Measurements from ENCODE around the gene TSPAN18. TPM values are rescaled to one million over a fixed set of nuclear protein-coding genes. Genes with fewer than 3 reads are reported as not detected.

The TSPAN18 gene
- total and polyA plus RNA-seq, 10 of the 15 experiments (the other 5 are each of a cell fraction or from before 2014, with no cell fraction given): 0.02 to 0.77 (median 0.13) TPM; not detected in 1

DNA sequence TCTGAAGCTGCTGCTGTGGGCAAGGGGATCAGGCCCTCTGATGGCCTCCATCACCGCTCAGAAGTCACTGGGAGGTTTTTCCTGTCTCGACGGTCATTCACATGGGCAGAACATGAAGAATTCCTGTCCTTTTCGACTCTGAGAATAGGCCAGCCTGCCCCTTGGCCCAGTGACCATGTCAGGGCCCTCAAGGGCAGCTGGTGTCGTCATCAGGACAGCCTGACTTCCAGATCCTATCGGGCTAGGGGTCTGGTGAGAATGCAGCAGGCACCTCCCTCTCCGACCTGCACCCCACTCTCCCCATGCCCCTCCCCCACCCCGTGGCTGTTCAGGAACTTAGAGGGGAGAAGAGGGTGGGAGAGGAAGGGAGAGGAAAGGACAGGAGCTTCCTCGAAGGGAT is 220.4 kb downstream of the TSPAN18 start:
- H3K4me3 ChIP-seq: no peak overlapping the region
- CTCF ChIA-PET: interaction anchor here (1.2 to 1.5 kb wide), 3 partner anchors 11 to 156 kb away, joined by 4 to 6 read pairs (median 5); no protein-coding TSS in a partner anchor
- H3K79me2 ChIP-seq (ENCODE audit: control insufficient read depth, insufficient read depth, low read length): no peaks in the 10 kb centered on the region
- TF ChIP-seq PRDM15 (CRISPR knock-in tag; IDR thresholded peaks at IDR 0.05): no peak
- no peak for TF ChIP-seq BHLHE40 (IDR thresholded peaks at IDR 0.05; ENCODE audit: borderline replicate concordance in 1 of 2, low read depth in 2 of 2, low read length in 1 of 2)
- TF ChIP-seq STAT1 (conservative IDR thresholded peaks at IDR 0.05): no peak
- no peak for TF ChIP-seq CEBPB (IDR thresholded peaks at IDR 0.05; ENCODE audit: borderline replicate concordance in 1 of 2, low read depth in 2 of 2, low read length in 2 of 2)
- TF ChIP-seq, protein P1, sequence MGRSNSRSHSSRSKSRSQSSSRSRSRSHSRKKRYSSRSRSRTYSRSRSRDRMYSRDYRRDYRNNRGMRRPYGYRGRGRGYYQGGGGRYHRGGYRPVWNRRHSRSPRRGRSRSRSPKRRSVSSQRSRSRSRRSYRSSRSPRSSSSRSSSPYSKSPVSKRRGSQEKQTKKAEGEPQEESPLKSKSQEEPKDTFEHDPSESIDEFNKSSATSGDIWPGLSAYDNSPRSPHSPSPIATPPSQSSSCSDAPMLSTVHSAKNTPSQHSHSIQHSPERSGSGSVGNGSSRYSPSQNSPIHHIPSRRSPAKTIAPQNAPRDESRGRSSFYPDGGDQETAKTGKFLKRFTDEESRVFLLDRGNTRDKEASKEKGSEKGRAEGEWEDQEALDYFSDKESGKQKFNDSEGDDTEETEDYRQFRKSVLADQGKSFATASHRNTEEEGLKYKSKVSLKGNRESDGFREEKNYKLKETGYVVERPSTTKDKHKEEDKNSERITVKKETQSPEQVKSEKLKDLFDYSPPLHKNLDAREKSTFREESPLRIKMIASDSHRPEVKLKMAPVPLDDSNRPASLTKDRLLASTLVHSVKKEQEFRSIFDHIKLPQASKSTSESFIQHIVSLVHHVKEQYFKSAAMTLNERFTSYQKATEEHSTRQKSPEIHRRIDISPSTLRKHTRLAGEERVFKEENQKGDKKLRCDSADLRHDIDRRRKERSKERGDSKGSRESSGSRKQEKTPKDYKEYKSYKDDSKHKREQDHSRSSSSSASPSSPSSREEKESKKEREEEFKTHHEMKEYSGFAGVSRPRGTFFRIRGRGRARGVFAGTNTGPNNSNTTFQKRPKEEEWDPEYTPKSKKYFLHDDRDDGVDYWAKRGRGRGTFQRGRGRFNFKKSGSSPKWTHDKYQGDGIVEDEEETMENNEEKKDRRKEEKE (IDR thresholded peaks at IDR 0.05): no peak
- TF ChIP-seq TARDBP (IDR thresholded peaks at IDR 0.05; ENCODE audit: borderline replicate concordance): no peak
- TF ChIP-seq NFYA (IDR thresholded peaks at IDR 0.05; ENCODE audit: borderline replicate concordance, low read depth, low read length): no peak
- no peak for TF ChIP-seq IKZF1 (conservative IDR thresholded peaks at IDR 0.05)
- POLR2A ChIA-PET: no interaction called here
- no peak overlapping the region for H3K9ac ChIP-seq (ENCODE audit: control insufficient read depth, insufficient read depth, low read length)
- BruUV-seq (replicated peaks): no TSS peak
- no peak for DNase-seq (ENCODE audit: low read depth, low spot score)
- H3K27ac ChIP-seq (ENCODE audit: control insufficient read depth, insufficient read depth): no peak overlapping the region
- no peak overlapping the region for H3K4me2 ChIP-seq (ENCODE audit: control insufficient read depth, insufficient read depth)
- intact Hi-C loops (cut with micrococcal nuclease; ENCODE audit: unreplicated experiment) (no loop called here), in situ Hi-C loops (cut with MboI) (loop anchor here (25.0 kb wide), 1 partner anchor 390 kb away; no protein-coding TSS in a partner anchor)
- peaks cover 17% of the 10 kb centered on the region for H3K4me1 ChIP-seq (ENCODE audit: control insufficient read depth, insufficient read depth, low read length)
- SMC1A ChIA-PET (ENCODE audit: uncharacterized antibody, unreplicated experiment): no interaction called here
- RAD21 ChIA-PET (ENCODE audit: unreplicated experiment): interaction anchor here (1.1 kb wide), 1 partner anchor 11 kb away, joined by 3 read pairs; no protein-coding TSS in a partner anchor
- H2AFZ ChIP-seq (ENCODE audit: control insufficient read depth, low read depth, low read length): no peak overlapping the region
- no peak for FAIRE-seq
- H3K27me3 ChIP-seq (replicated peaks in 1 of 2; ENCODE audit: control insufficient read depth in 2 of 2, insufficient read depth in 2 of 2, low read length in 1 of 2): peaks cover 0 to 6% of the 10 kb centered on the region in 2 experiments; a peak in 3 of 4 replicates
- 0 out of 2 replicates have a peak, but pooled peaks cover 2% of the 10 kb centered on the region for H4K20me1 ChIP-seq (ENCODE audit: control insufficient read depth, insufficient read depth)
- H3K9me3 ChIP-seq (replicated peaks; ENCODE audit: control insufficient read depth, insufficient read depth, low read length): peaks cover 2% of the 10 kb centered on the region; the same call in 1 of the 3 replicates
- ATAC-seq: no peak
- no peaks in the 10 kb centered on the region for H3K36me3 ChIP-seq (ENCODE audit: control insufficient read depth in 2 of 2, insufficient read depth in 2 of 2, low read length in 1 of 2)
- WGBS (ENCODE audit: insufficient coverage, insufficient replicate concordance, low lambda C conversion rate, missing lambda C conversion rate): under 1% methylated on average over 9 of the region's 9 CpGs
